TTC549 (cell line): ENCODE measurements around the gene ZNF32.
"Not testable (repeated sequence)": the region's sequence is repeated elsewhere in the genome, so short reads cannot be mapped to it uniquely, and the experiment has no call there.

Source experiments
- FAIRE-seq: peaks from 2 replicates; lab custom pipeline; 2012; peaks lifted over from hg19 to GRCh38; lab: Jason Lieb, UNC

ZNF32 gene

GRCh38 chr10:43680035-43680434, 31.4 kb upstream of the ZNF32 start:
- FAIRE-seq: no peak

GRCh38 chr10:43679509-43679908, 30.8 kb upstream of the ZNF32 start:
- FAIRE-seq: no peak

GRCh38 chr10:43678654-43679053, 30.0 kb upstream of the ZNF32 start:
- FAIRE-seq: no peak

- no peak for FAIRE-seq
Measured at GRCh38 chr10:43676901-43677300, 28.2 kb upstream of the ZNF32 start.

DNA sequence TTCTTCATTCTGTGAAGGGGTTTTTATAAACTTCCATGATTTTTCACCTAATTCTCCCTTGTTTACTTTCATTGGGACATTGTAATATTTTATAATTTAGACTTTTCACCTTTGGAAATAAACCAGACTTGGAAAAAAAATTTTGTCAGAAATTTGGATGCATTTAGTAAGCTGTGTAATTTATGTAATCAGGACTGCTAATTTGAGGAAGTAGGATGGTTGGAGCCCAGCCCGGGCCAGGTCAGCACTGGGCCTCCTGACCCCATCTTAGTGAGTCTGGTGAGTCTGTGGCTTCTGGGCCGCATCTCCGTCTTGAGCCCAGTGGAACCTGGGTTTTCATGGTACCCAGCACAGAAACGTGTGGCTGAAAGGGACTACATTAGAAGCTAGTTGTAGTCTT, 27.6 kb upstream of the ZNF32 start:
- FAIRE-seq: no peak

DNA sequence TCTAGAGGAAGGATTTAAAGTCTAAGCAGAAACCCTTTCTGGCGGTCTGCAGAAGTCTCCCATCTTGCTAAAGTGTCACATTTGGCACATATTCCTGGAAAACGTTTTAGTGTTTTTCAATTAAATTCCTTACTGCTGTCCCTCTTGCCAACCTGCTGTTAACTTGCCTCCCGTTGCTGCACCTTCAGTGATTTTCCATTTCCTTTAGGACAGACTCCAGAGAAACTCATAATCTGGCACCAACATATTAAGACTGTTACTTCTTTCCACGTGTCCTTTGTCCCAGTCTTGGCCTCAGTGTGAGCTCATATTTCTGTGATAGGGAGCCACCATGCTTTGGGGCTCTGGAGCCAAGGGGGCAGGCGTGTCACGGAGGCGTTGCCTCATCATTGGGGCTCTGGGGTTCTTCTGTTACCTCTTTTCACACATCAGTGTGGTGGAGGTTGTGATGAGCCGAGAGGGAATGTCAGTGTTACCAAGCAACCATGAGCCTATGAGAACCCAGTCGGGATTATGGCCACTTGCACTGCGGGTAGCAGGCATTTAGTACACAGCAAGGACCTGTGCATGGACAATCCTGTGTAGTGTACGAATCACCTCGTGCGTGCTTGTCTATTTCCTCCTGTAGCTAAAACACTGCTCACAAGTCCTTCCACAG, 26.0 kb upstream of the ZNF32 start:
- no peak for FAIRE-seq

- FAIRE-seq: no peak
Measured at GRCh38 chr10:43673471-43673870, 24.8 kb upstream of the ZNF32 start.

DNA sequence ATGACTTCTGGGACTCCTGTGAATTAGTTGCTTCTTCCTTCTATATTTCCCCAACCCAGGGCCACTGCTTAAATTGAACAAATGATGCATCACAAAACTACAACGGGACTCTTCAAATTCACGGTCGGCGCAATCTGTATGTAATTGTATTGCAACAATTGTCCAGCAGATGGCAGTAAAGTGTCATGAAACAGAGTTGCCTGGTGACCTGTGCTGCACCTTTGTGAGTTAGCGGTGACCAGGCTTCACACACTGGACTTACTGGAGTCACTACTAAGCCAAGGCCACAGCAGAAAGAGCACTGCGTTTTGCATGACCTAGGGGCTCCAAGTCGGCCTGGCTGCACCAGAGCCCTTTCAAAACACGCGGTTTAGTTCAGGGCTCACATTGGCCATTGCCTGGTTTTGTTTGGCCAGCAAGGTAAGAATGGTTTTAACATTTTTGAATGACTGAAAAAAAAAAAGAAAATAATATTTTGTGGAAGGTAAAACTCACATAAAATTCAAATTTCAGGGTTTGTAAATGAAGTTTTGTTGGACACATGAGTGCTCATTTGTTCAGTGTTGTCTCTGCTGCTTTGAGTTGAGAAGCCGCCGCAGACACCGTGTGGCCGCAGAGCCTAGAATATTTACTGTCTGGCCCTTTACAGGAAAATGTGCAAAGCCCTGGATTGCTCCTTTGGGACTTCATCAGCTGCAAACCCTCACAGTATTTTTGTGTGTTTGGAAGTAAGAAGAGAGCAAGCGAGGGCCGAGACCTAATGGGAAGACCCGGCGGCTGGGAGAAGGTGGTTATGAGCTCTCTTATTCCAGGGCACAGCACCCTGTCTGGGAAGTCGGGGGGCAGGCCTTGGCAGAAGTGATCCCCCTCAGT, 23.2 kb upstream of the ZNF32 start:
- peak; percentile 40 for FAIRE-seq

DNA sequence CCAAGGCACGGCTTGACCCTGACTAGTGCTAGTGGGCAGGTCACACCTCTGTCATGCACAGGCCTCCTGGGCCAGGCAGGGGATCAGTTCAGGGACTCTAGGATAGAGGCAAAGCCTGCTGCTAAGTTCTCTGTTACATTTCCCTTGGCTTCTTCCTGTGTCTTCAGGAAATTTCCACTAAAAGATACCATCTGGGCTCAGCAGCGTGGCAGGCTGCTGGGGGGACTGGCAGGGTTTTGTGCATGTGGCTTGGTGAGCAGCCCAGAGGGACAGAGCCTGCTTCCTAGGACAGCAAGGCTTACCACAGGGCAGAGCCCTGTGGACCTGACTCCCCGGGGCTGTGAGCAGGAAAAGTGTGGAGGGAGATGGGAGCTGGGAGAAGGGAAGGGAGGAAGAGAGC, 20.7 kb upstream of the ZNF32 start:
- FAIRE-seq: no peak

- FAIRE-seq: no peak
Measured at GRCh38 chr10:43667761-43668386, 19.2 kb upstream of the ZNF32 start.

DNA sequence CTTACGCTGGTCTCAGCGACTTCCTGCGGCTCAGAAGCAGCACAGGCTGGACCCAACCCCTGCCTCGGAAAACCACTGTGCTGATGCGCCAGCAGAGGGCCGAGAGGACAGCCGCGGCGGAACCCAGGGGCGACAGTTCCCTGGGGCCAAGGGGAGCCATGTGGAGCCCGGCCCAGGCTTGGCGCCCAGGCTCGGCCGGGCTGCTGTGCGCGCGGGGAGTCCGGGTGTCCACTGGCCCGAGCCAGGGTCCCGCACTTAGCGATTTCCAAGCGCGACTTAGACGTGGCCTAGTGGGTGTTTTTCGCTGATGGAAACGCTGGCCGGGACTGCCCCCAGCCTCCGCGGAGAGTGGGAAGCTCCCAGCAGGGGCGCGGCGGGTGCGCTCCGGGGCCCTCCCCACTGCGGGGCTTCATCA, 18.6 kb upstream of the ZNF32 start:
- FAIRE-seq: no peak

DNA sequence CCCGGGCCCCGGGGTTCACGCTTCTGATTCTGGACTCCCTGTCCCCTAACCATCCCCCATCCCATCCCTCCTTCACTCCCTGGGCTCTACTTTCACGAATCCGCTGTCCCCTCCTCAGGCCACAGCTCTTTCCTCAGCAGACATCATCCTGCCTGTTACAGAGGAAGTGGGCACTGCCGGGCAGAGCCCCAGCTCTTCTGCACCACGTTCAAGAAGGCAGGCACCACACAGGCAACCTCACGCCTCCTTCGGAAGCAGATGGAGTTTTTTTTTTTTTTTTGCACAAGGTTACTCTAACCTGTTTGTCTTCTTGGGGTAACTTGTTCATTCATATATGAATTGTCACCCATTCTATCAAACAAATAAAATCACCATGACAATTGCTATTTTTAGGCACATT, 17.9 kb upstream of the ZNF32 start:
- FAIRE-seq: no peak

GRCh38 chr10:43665054-43665453, 16.4 kb upstream of the ZNF32 start:
- no peak for FAIRE-seq

DNA sequence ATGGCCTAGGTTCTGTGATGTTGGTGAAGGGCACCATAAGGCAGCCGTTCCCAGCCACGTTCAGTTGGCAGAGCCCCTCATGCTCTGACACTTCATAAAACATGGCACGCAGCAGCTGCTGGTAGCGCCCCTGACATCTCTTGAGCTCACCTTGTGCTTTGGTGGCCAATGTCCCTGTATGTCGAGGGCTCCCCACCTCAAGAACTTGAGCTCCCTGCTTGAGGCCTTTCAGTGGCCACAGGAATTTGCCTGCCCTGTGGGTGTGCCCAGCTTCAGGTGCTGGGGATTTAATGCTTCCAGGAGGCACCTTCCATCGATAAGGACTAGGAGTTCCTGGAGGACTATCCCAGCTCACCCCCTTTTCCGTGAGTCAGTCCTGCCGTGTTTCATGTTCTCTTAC, 9.5 kb upstream of the ZNF32 start:
- no peak for FAIRE-seq

- no peak for FAIRE-seq
Measured at GRCh38 chr10:43655311-43655710, 6.6 kb upstream of the ZNF32 start.

GRCh38 chr10:43653746-43654145, 5.1 kb upstream of the ZNF32 start:
- FAIRE-seq: no peak

GRCh38 chr10:43649185-43649523, 473 bp upstream of the ZNF32 start:
- no peak for FAIRE-seq

DNA sequence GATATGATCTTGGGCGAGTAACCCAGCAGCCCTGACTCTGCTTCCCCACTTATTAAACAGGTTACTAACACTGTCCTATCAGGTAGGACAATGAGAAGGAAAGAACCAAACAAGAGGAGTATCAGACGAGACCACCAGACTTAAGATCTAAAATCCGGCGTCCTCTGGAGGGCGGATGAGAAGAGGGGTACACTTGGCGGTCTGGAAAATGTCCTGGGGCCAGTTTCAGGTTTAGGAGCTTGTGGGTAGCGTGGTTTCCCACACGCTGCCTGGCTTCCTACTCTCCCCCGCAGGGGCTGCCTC, 635 bp downstream of the ZNF32 start:
- FAIRE-seq: no peak

- FAIRE-seq: no peak
Measured at GRCh38 chr10:43647576-43647975, 1.1 kb downstream of the ZNF32 start.

GRCh38 chr10:43645866-43646265, 2.8 kb downstream of the ZNF32 start:
- no peak for FAIRE-seq

- FAIRE-seq: no peak
Measured at GRCh38 chr10:43644252-43644651, 4.4 kb downstream of the ZNF32 start.

DNA sequence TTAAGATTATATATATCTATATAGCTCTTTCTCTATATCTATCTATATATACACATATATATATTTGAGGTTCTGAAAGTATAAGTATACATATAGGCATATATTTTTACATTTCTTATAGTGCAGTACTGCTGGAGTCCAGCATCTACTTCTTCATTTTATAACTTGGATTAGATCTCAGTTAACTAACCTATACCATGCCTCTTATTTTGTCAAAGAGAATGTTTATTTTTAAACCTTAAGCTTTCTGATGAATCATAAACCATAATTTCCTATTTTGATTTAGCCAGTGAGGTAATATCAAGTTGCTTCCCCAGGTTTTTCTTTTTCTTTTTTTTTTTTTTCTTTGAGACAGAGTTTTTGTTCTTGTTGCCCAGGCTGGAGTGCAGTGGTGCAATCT, 8.1 kb downstream of the ZNF32 start:
- no peak for FAIRE-seq

DNA sequence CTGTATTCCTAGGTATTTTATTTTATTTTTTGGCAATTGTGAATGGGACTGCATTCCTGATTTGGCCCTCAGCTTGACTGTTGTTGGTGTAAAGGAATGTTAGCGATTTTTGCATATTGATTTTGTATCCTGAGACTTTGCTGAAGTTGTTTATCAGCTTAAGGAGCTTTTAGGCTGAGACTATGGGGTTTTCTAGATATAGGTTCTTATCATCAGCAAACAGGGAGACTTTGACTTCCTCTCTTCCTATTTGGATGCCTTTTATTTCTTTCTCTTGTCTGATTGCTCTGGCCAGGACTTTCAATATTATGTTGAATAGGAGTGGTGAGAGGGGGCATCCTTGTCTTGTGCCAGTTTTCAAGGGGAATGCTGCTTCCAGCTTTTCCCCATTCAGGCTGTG, 12.9 kb downstream of the ZNF32 start:
- not testable (repeated sequence) for FAIRE-seq

GRCh38 chr10:43628956-43629355, 19.7 kb downstream of the ZNF32 start:
- no peak for FAIRE-seq
